Activated naive CD4-positive, alpha-beta T cell treated with anti-CD3 and anti-CD28 coated beads, Interleukin-2, amount 50 U/mL, for 72 hours (primary cell): ENCODE results near the gene CNTNAP2. TPM values are rescaled to one million over a fixed set of nuclear protein-coding genes. Genes with fewer than 3 reads are reported as not detected.

ENCODE experiments used
- ATAC-seq, 2 donors: fragments of 150-1000 bp; cut with Tn5 transposase; 2 replicates each; pipeline ENCODE4 v1.10.0; 2021; ENCODE audit warnings: mild to moderate bottlenecking in 2 of 2, moderate library complexity in 2 of 2
- DNase-seq, 2 donors: peaks; one replicate each; pipeline ENCODE4 v3.0.0; 2021 to 2022; ENCODE audit warnings: low spot score in 2 of 2
- H3K27ac Mint-ChIP-seq, 2 donors: one replicate each; pipeline ENCODE4 v1.8.0; 2022; ENCODE audit warnings: mild to moderate bottlenecking in 2 of 2, mixed read lengths in 2 of 2
- H3K36me3 Mint-ChIP-seq, 2 donors: one replicate each; pipeline ENCODE4 v1.8.0; 2022; ENCODE audit warnings: mixed read lengths in 2 of 2
- H3K9me3 Mint-ChIP-seq, 2 donors: one replicate each; pipeline ENCODE4 v1.8.0; 2022; ENCODE audit warnings: mixed read lengths in 2 of 2
- total RNA-seq, 2 donors: library from RNA; stranded (reverse); gene quantifications; one replicate each; pipeline ENCODE4 v1.2.3, GENCODE V29; 2022

Gene CNTNAP2
- total RNA-seq, 2 donors from 2014 or later: not detected

GRCh38 chr7:148348466-148348865 is 2231.9 kb downstream of the CNTNAP2 start:
- H3K27ac Mint-ChIP-seq: peak overlapping the region in 1 of 2 donors; percentile 50
- DNase-seq: no peak
- no peaks in the 10 kb centered on the region for H3K9me3 Mint-ChIP-seq
- no peaks in the 10 kb centered on the region for H3K36me3 Mint-ChIP-seq
- ATAC-seq: no peak

- DNase-seq: no peak
- Mint-ChIP-seq H3K27ac (no peak overlapping the region), H3K9me3 (no peaks in the 10 kb centered on the region), H3K36me3 (no peaks in the 10 kb centered on the region)
- ATAC-seq: no peak
These were observed 2239.7 kb downstream of the CNTNAP2 start for GRCh38 chr7:148356303-148356702.

- ATAC-seq (no peak), DNase-seq (no peak)
- no peak overlapping the region for H3K27ac Mint-ChIP-seq
- no peaks in the 10 kb centered on the region for H3K36me3 Mint-ChIP-seq
- no peaks in the 10 kb centered on the region for H3K9me3 Mint-ChIP-seq
These were observed 2245.9 kb downstream of the CNTNAP2 start for GRCh38 chr7:148362541-148362940.

GRCh38 chr7:148367731-148368475 is 2251.3 kb downstream of the CNTNAP2 start:
- Mint-ChIP-seq H3K27ac (no peak overlapping the region), H3K9me3 (no peaks in the 10 kb centered on the region), H3K36me3 (no peaks in the 10 kb centered on the region)
- no peak for DNase-seq
- no peak for ATAC-seq

GRCh38 chr7:148368562-148368961 is 2252.0 kb downstream of the CNTNAP2 start:
- no peak for DNase-seq
- no peak for ATAC-seq
- Mint-ChIP-seq H3K9me3 (no peaks in the 10 kb centered on the region), H3K36me3 (no peaks in the 10 kb centered on the region), H3K27ac (no peak overlapping the region)

- ATAC-seq (no peak), DNase-seq (no peak)
- Mint-ChIP-seq H3K9me3 (no peaks in the 10 kb centered on the region), H3K27ac (no peak overlapping the region), H3K36me3 (no peaks in the 10 kb centered on the region)
These were observed 2254.8 kb downstream of the CNTNAP2 start for GRCh38 chr7:148371280-148371937.

- H3K36me3 Mint-ChIP-seq: no peaks in the 10 kb centered on the region
- DNase-seq (no peak), ATAC-seq (no peak)
- no peaks in the 10 kb centered on the region for H3K9me3 Mint-ChIP-seq
- H3K27ac Mint-ChIP-seq: no peak overlapping the region
These were observed 2258.0 kb downstream of the CNTNAP2 start for GRCh38 chr7:148374396-148375259.

GRCh38 chr7:148379677-148380076 is 2263.1 kb downstream of the CNTNAP2 start:
- H3K36me3 Mint-ChIP-seq: no peaks in the 10 kb centered on the region
- H3K27ac Mint-ChIP-seq: no peak overlapping the region
- DNase-seq (no peak), ATAC-seq (no peak)
- H3K9me3 Mint-ChIP-seq: no peaks in the 10 kb centered on the region

- H3K27ac Mint-ChIP-seq: no peak overlapping the region
- H3K36me3 Mint-ChIP-seq: no peaks in the 10 kb centered on the region
- H3K9me3 Mint-ChIP-seq: no peaks in the 10 kb centered on the region
- DNase-seq (no peak), ATAC-seq (no peak)
These were observed 2264.2 kb downstream of the CNTNAP2 start for GRCh38 chr7:148380596-148381419.

GRCh38 chr7:148382596-148382995 is 2266.0 kb downstream of the CNTNAP2 start:
- no peaks in the 10 kb centered on the region for H3K9me3 Mint-ChIP-seq
- H3K36me3 Mint-ChIP-seq: no peaks in the 10 kb centered on the region
- peak overlapping the region in 1 of 2 donors; percentile 69 for H3K27ac Mint-ChIP-seq
- no peak for DNase-seq
- no peak for ATAC-seq

GRCh38 chr7:148383651-148384050 is 2267.1 kb downstream of the CNTNAP2 start:
- ATAC-seq (no peak), DNase-seq (no peak)
- H3K27ac Mint-ChIP-seq: no peak overlapping the region
- H3K9me3 Mint-ChIP-seq: no peaks in the 10 kb centered on the region
- no peaks in the 10 kb centered on the region for H3K36me3 Mint-ChIP-seq

- Mint-ChIP-seq H3K27ac (no peak overlapping the region), H3K36me3 (no peaks in the 10 kb centered on the region), H3K9me3 (peaks cover 0 to 6% of the 10 kb centered on the region in 2 donors)
- no peak for ATAC-seq
- DNase-seq: no peak
These were observed 2268.5 kb downstream of the CNTNAP2 start for GRCh38 chr7:148385009-148385682.

- DNase-seq (no peak), ATAC-seq (no peak)
- Mint-ChIP-seq H3K9me3 (peaks cover 0 to 6% of the 10 kb centered on the region in 2 donors), H3K27ac (no peak overlapping the region), H3K36me3 (no peaks in the 10 kb centered on the region)
These were observed 2273.8 kb downstream of the CNTNAP2 start for GRCh38 chr7:148390381-148390780.

- no peak for ATAC-seq
These were observed 2275.0 kb downstream of the CNTNAP2 start for GRCh38 chr7:148391591-148391990.

GRCh38 chr7:148394582-148394981 is 2278.0 kb downstream of the CNTNAP2 start:
- Mint-ChIP-seq H3K27ac (no peak overlapping the region), H3K36me3 (no peaks in the 10 kb centered on the region), H3K9me3 (no peaks in the 10 kb centered on the region)
- ATAC-seq (no peak), DNase-seq (no peak)

More at GRCh38 chr7:148391591-148391990, 2275.0 kb downstream of the CNTNAP2 start:
- no peak overlapping the region for H3K27ac Mint-ChIP-seq
- peaks cover 0 to 6% of the 10 kb centered on the region in 2 donors for H3K9me3 Mint-ChIP-seq
- no peak for DNase-seq
- no peaks in the 10 kb centered on the region for H3K36me3 Mint-ChIP-seq

GRCh38 chr7:148395352-148395811 is 2278.8 kb downstream of the CNTNAP2 start:
- Mint-ChIP-seq H3K27ac (no peak overlapping the region), H3K36me3 (no peaks in the 10 kb centered on the region), H3K9me3 (no peaks in the 10 kb centered on the region)
- ATAC-seq (no peak), DNase-seq (no peak)
